ENCODE measurements around the gene CTRL.

GRCh38 chr16:67922221-67922620 is 9.4 kb downstream of the CTRL start:
- no peak for TF ChIP-seq TAF1 (IDR thresholded peaks at IDR 0.05; ENCODE audit: low read depth, low read length)
- TF ChIP-seq POLR2AphosphoS5 (IDR thresholded peaks at IDR 0.05; ENCODE audit: low read depth, low read length) = no peak
- no peak for TF ChIP-seq POLR2A (IDR thresholded peaks at IDR 0.05; ENCODE audit: low read depth, low read length)
- no peak for TF ChIP-seq SPI1 (IDR thresholded peaks at IDR 0.05; ENCODE audit: low read depth, low read length)
- no peak for TF ChIP-seq PAX5 (IDR thresholded peaks at IDR 0.05; ENCODE audit: insufficient read depth, low read length, severe bottlenecking)
